PC-9 (cell line): ENCODE data around the gene DNAJC17. TPM values are rescaled to one million over a fixed set of nuclear protein-coding genes. Genes with fewer than 3 reads are reported as not detected.

ENCODE experiments used
- BruUV-seq: library from RNA; stranded (reverse); fragments of 400-500 nt; replicated peaks from 2 replicates; lab custom pipeline; 2021; lab: Mats Ljungman, UMichigan
- CTCF ChIA-PET: fragments of 300-600 bp; sonication (Branson Sonifier 250); formaldehyde crosslinking; loops from one replicate; lab custom pipeline; 2022; ENCODE audit warnings: antibody characterized with exemption; lab: Charles Lee
- POLR2A ChIA-PET: fragments of 300-600 bp; sonication (Branson Sonifier 250); formaldehyde crosslinking; loops from one replicate; lab custom pipeline; 2022; ENCODE audit warnings: antibody characterized with exemption; ENCODE audit not compliant: unreplicated experiment; lab: Charles Lee
- DNase-seq, 2 experiments: peaks; one replicate each; pipeline versions ENCODE4 v3.0.0 to v3.0.0-alpha.2; 2015 to 2022; ENCODE audit warnings: mixed read lengths in 1 of 2
- H2AFZ ChIP-seq: fragments of 200-600 bp; sonication (generic); 2 replicates; pipeline ENCODE4 v1.8.1; 2017; ENCODE audit warnings: antibody characterized with exemption
- H3F3A ChIP-seq: fragments of 200-600 bp; sonication (generic); 2 replicates; pipeline ENCODE4 v1.8.1; 2017; ENCODE audit warnings: antibody characterized with exemption, mild to moderate bottlenecking, low read depth; ENCODE audit not compliant: insufficient read depth
- H3K27ac ChIP-seq: fragments of 200-600 bp; sonication (generic); 2 replicates; pipeline ENCODE4 v1.6.1; 2016; ENCODE audit warnings: mixed run types
- H3K27me3 ChIP-seq: fragments of 200-600 bp; sonication (generic); 2 replicates; pipeline ENCODE4 v1.6.1; 2016; ENCODE audit warnings: low read depth, mixed run types; ENCODE audit not compliant: insufficient read depth
- H3K36me3 ChIP-seq: fragments of 200-600 bp; sonication (generic); 2 replicates; pipeline ENCODE4 v1.6.1; 2016; ENCODE audit warnings: low read depth, mixed run types
- H3K4me1 ChIP-seq: fragments of 200-600 bp; sonication (generic); replicated peaks from 2 replicates; pipeline ENCODE4 v1.6.1; 2016; ENCODE audit warnings: mixed run types; ENCODE audit not compliant: insufficient read depth
- H3K4me2 ChIP-seq: fragments of 200-600 bp; sonication (generic); 2 replicates; pipeline ENCODE4 v1.6.1; 2017; ENCODE audit warnings: mixed run types
- H3K4me3 ChIP-seq: fragments of 200-600 bp; sonication (generic); 2 replicates; pipeline ENCODE4 v1.6.1; 2016; ENCODE audit warnings: mixed run types
- H3K79me2 ChIP-seq: fragments of 200-600 bp; sonication (generic); 2 replicates; pipeline ENCODE4 v1.6.1; 2017; ENCODE audit warnings: low read depth, mixed run types
- H3K9me2 ChIP-seq: fragments of 200-600 bp; sonication (generic); 2 replicates; pipeline ENCODE4 v1.8.1; 2017; ENCODE audit warnings: mild to moderate bottlenecking; ENCODE audit not compliant: insufficient read depth
- H3K9me3 ChIP-seq: fragments of 200-600 bp; sonication (generic); 2 replicates; pipeline ENCODE4 v1.8.1; 2016; ENCODE audit warnings: low read depth; ENCODE audit not compliant: insufficient read depth
- H4K20me1 ChIP-seq: fragments of 200-600 bp; sonication (generic); 2 replicates; pipeline ENCODE4 v1.8.1; 2017; ENCODE audit not compliant: insufficient read depth
- CTCF ChIP-seq: fragments of 200-600 bp; sonication (generic); conservative IDR thresholded peaks from 2 replicates; pipeline ENCODE4 v1.6.1; 2017; ENCODE audit warnings: mixed run types, antibody characterized with exemption, mild to moderate bottlenecking, moderate library complexity
- EZH2 ChIP-seq: fragments of 200-600 bp; sonication (generic); IDR thresholded peaks from 2 replicates; pipeline ENCODE4 v1.8.0; 2017; ENCODE audit warnings: antibody characterized with exemption, low read depth
- intact Hi-C: fragments of 100-400 bp; cut with micrococcal nuclease; formaldehyde crosslinking; loops from one replicate; pipeline ENCODE4 v1.10.0; 2022; ENCODE audit not compliant: unreplicated experiment
- total RNA-seq: library from RNA; stranded (reverse); gene quantifications from 2 replicates; pipeline ENCODE4 v1.2.3, GENCODE V29; 2021

The DNAJC17 gene
- total RNA-seq, 1 experiment from 2014 or later = 27.4 TPM

GRCh38 chr15:40796512-40796911 is 10.8 kb downstream of the DNAJC17 start:
- TF ChIP-seq CTCF = no peak
- no peak for TF ChIP-seq EZH2
- Histone ChIP-seq H3K36me3 (no peaks in the 10 kb centered on the region; the same call in 1 of the 2 replicates), H3K4me2 (peak overlapping the region; percentile 13; the same call in 1 of the 2 replicates), H3K27me3 (no peaks in the 10 kb centered on the region), H3K4me1 (peaks cover 49% of the 10 kb centered on the region), H2AFZ (no peak overlapping the region), H3K27ac (peak overlapping the region; percentile 54), H3F3A (peaks cover 29% of the 10 kb centered on the region), H3K79me2 (peaks cover 21% of the 10 kb centered on the region), H3K4me3 (no peak overlapping the region; the same call in 1 of the 2 replicates), H3K9me3 (no peaks in the 10 kb centered on the region), H3K9me2 (no peaks in the 10 kb centered on the region), H4K20me1 (no peaks in the 10 kb centered on the region)
- no TSS peak for BruUV-seq
- POLR2A ChIA-PET = interaction anchor here (0.6 to 0.7 kb wide), 3 partner anchors 11 to 1695 kb away, joined by 3 to 11 read pairs (median 5); partner anchors contain the start of genes DNAJC17 and ZFYVE19
- CTCF ChIA-PET = no interaction called here
- no peak for DNase-seq
- intact Hi-C loops = no loop called here

GRCh38 chr15:40796041-40796440 is 11.2 kb downstream of the DNAJC17 start:
- CTCF ChIA-PET = no interaction called here
- no peaks in the 10 kb centered on the region for H3K9me3 ChIP-seq
- BruUV-seq = no TSS peak
- POLR2A ChIA-PET = interaction anchor here (0.6 to 0.7 kb wide), 3 partner anchors 11 to 1695 kb away, joined by 3 to 11 read pairs (median 5); partner anchors contain the start of genes DNAJC17 and ZFYVE19
- no peaks in the 10 kb centered on the region; the same call in 1 of the 2 replicates for H3K36me3 ChIP-seq
- H3K4me3 ChIP-seq = no peak overlapping the region; the same call in 1 of the 2 replicates
- peak overlapping the region; percentile 54 for H3K27ac ChIP-seq
- no peak overlapping the region for H2AFZ ChIP-seq
- TF ChIP-seq EZH2 (no peak), CTCF (no peak)
- H4K20me1 ChIP-seq = no peaks in the 10 kb centered on the region
- DNase-seq = peak in 1 of 2 experiments; percentile 63
- peak overlapping the region; percentile 13; the same call in 1 of the 2 replicates for H3K4me2 ChIP-seq
- H3K79me2 ChIP-seq = peaks cover 25% of the 10 kb centered on the region
- peaks cover 29% of the 10 kb centered on the region for H3F3A ChIP-seq
- H3K27me3 ChIP-seq = no peaks in the 10 kb centered on the region
- H3K4me1 ChIP-seq = peaks cover 54% of the 10 kb centered on the region
- no peaks in the 10 kb centered on the region for H3K9me2 ChIP-seq
- intact Hi-C loops = no loop called here

- TF ChIP-seq EZH2 (no peak), CTCF (no peak)
- H3K27me3 ChIP-seq = no peaks in the 10 kb centered on the region
- H2AFZ ChIP-seq = no peak overlapping the region
- no peaks in the 10 kb centered on the region for H3K9me3 ChIP-seq
- H3K27ac ChIP-seq = peak overlapping the region; percentile 88
- peak; percentile 73 to 91 for DNase-seq
- BruUV-seq = no TSS peak
- H3K79me2 ChIP-seq = peaks cover 37% of the 10 kb centered on the region
- no peaks in the 10 kb centered on the region for H4K20me1 ChIP-seq
- no peak overlapping the region; the same call in 1 of the 2 replicates for H3K4me3 ChIP-seq
- H3K4me1 ChIP-seq = peaks cover 80% of the 10 kb centered on the region
- intact Hi-C loops = loop anchor here (1.0 kb wide), 1 partner anchor 14 kb away; the partner anchor contains the start of genes DNAJC17 and ZFYVE19
- H3K9me2 ChIP-seq = no peaks in the 10 kb centered on the region
- H3K4me2 ChIP-seq = peak overlapping the region; percentile 67
- H3F3A ChIP-seq = peaks cover 51% of the 10 kb centered on the region
- POLR2A ChIA-PET = interaction anchor here (0.6 kb wide), 1 partner anchor 26 kb away, joined by 5 read pairs; no protein-coding TSS in a partner anchor
- CTCF ChIA-PET = no interaction called here
- no peaks in the 10 kb centered on the region; the same call in 1 of the 2 replicates for H3K36me3 ChIP-seq
Observed at GRCh38 chr15:40793216-40793989, 13.9 kb downstream of the DNAJC17 start.
